HG03520 (cell line): Measurements from ENCODE around the gene ELL3.
"Not testable (repeated sequence)": the region's sequence is repeated elsewhere in the genome, so short reads cannot be mapped to it uniquely, and the experiment has no call there.

ENCODE experiments used
- ATAC-seq: cut with Tn5 transposase; IDR thresholded peaks from one replicate; pipeline ENCODE4 v1.9.1; 2021; ENCODE audit warnings: mild to moderate bottlenecking, moderate library complexity; ENCODE audit not compliant: unreplicated experiment

Gene ELL3

DNA sequence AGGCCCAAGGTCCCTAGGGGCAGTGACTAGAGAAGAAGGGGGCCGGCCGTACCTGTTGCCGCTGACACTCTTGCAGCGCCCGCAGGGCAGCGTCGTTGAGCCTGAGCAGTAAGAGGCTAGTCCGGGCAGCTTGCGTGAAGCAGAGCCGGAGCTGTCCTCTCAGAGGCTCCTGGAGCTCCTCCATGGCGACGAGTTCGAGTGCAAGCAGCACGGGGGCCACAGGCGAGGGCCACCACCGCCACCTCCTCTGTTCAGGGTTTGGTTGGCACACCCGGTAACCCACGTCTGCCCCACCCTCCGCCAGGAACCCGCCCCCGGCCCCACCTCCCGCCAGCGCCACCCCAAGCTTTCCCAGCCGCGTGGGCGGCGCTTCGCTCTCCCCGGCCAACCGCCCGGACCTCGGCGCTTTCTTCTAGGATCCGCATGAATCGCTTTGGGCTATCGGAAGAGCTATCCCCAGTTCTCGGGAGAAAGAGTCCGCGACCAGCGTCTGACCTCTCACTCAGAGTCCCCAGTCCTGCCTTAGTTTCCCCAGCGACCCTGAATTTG lies at the start of gene ELL3:
Gene ELL3 (minus strand): TSS at position 249 of the 549 bp plus-strand sequence. CDS start 65 bp downstream, at position 184.
- ATAC-seq: peak; percentile 27

- ATAC-seq: no peak
Observed at GRCh38 chr15:43826029-43826507, 49.3 kb upstream of the ELL3 start.

- not testable (repeated sequence) for ATAC-seq
Observed at GRCh38 chr15:43825305-43825704, 48.5 kb upstream of the ELL3 start.

DNA sequence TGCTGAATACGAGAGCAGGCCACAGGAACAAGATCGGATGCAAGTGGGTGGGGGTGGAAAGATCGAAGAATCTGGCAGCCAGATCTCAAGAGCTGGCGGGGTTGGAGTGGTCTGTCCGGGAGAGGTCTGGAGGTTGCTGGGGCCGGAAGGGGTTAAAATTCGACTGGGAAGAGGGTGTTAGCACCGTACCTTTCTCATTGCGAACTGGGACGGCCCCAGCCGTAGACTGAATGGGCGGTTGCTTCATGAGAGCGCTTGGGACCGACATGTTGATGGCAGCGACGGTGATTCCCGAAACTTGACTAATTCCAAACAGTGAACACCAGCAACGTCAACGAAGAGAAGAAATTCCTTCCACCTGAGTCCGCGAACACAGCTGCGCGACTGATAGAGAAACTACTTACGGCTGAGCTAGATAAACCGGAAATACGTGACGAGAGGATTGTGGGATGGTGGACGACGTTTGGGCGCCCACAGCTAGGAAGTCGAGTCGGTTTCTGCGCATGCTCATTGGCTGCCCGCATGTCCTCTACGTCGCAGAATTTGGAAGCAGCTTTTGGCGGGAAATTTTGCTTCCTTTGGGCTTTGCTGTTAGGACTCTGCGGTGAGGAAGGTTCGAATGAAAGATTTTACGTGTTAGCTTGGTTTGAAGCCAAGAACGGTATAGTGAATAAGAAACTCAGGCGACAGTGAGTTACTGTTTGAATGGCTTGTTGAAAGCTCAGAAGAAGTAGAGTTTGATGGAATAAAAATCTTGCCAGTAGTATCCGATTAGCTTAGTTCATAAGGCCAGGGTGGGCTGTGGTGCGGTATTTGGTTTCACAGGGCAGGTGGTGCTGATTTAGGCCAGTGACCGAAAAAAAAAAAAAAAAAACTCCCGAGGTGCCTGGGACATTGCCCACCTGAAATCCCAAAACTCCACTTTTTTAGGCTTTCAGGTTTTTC lies 47.8 kb upstream of the ELL3 start, which contains the start of gene MFAP1:
Gene MFAP1 (minus strand): TSS at position 389 of the 945 bp plus-strand sequence. CDS start 121 bp downstream, at position 268.
- ATAC-seq: peak; percentile 64

GRCh38 chr15:43821505-43821904 lies 44.7 kb upstream of the ELL3 start:
- no peak for ATAC-seq

GRCh38 chr15:43815064-43815463 lies 38.3 kb upstream of the ELL3 start:
- ATAC-seq: not testable (repeated sequence)

DNA sequence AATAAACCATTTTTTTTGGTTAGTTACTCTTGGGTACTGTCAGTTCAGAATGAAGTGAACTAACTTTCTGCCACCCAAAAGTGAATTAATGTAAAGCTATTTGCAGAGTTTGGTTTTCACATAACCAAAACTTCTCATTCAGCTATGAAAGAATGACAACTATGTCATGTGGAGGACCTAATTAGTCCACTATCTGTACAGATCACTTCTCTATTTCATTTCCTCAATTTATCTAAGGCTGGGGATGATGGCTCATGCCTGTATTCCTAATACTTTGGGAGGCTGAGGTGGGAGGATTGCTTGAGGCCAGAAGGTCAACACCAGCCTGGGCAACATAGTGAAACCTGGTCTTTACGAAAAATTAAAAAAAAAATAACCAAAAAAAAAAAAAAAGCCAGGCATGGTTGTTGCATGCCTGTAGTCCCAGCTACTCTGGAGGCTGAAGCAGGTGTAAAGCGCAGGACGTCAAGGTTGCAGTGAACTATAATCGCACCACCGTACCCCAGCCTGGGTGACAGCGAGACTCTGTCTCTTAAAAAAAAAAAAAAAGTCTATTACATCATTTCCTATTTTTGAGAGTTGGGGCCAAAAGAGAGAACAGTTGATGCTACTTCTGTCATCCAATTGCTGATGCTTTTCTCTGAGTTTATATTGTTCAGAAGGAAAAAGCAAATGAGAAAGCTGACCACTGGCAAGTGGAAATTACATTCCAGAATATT lies 32.4 kb upstream of the ELL3 start:
- ATAC-seq: peak; percentile 60

DNA sequence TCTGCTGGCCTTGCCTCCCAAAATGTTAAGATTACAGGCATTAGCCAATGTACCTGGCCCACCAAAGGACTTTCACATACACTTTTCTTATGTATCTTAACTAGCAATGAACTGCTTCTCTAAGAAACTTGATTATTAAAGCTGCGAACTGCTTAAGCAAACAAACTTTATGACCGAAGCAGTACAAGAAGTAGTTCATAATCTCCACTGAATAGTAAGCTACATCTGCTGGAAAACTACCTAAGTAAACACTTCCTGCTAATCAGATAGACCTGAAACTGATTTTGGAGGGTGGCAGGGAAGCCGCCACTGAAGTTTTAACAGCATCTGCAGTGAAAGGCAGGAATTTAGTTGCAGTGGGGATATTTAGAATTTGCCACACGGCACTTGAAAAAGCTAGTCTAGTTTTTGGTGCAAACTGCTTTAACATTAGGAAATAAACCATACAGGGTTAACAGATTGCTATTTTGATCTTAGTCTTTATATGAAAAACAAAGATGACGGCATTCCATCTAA lies 31.7 kb upstream of the ELL3 start:
- ATAC-seq: no peak

- not testable (repeated sequence) for ATAC-seq
Observed at GRCh38 chr15:43802676-43803075, 25.9 kb upstream of the ELL3 start.

DNA sequence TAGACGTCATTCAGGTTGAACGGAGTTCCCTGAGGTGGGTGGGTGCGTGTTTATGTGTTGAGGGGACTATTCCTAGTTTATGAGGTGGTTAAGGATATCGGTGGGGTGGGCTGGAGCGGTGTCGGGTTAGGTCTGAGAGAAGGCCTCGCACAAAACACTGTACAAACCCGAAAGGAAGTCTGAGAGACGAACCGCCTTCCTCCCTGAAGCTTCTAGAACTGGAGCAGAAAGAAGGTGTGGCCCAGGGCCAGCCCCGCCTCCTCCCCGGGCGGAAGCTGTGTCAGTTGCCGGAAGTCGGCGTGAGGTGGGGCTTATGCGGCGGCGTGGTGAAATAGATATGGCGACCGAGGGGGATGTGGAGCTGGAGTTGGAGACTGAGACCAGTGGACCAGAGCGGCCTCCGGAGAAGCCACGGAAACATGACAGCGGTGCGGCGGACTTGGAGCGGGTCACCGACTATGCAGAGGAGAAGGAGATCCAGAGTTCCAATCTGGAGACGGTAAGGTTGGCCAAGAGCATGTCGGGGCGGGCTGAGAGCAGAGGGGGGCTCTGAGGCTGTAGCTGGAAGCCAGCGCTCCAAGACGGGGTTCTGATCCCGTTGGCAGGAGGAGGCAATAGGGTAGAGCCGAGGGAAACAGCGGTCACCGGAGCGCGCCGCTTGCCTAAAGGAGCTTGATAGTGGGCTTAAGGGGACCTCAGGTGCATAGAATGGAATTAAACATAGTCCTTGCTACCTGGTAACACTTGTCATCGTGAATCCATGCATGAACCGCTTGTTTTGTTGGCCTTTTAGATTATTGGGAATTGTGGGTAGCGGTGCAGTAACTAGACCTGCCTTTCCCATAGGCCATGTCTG lies 23.7 kb upstream of the ELL3 start, which contains the start of gene HYPK:
Gene HYPK (plus strand): TSS at position 314 of the 856 bp plus-strand sequence. CDS start 24 bp downstream, at position 338.
- ATAC-seq: no peak

DNA sequence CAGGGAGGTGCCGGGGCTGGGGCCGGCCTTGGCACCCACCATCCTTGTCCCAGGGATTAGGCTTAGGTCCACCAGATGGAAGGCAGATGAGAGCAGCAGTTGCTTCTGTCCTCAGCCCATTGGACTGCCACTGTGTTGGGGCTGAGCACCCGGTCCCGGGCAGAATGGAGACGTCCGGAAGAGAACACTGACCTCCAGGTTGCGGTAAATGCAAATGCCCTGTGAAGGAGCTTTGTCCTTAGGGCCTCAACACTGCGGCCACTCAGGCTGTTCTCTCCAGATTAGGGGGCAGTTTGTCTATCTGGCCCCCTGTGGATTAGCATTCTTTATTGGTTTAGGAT lies 23.1 kb upstream of the ELL3 start, which contains the start of gene SERINC4:
Gene SERINC4 (minus strand): TSS at position 276 of the 341 bp plus-strand sequence. CDS start 234 bp downstream, at position 42.
- ATAC-seq: no peak

DNA sequence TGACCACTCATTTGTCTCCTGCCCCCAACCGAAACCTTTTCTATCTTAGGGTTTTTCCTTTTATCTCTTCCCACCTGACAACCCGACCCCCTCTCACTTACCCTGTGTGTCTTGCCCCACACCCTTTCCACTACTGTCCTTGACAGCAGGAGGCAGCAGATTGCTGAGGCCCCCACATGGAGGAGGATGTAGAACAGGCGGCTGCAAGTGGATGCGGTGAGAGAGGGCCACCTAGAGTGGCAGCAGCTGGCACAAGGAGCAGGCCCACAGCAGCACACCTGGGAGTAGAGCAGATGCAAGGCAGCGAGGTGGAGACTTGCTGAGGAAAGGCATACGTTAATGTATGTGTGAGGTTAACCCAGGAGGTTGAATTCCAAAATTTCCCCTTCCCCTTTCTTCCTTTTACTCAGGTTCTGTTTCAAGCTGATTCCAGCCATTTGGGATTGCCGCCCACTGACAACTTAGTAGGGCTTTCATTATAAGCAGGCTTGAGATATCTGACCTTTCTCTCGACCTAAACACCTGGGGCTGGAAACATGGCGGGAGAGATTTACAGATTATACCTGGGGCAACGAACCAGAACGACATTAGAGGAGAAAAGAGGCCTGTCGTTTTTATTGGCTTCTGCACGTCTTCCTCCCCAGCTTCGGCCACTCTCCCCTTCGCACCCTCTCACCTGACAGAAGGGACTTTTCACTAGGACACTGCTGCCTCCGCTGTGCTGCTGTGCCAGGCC lies 22.6 kb upstream of the ELL3 start:
- no peak for ATAC-seq

DNA sequence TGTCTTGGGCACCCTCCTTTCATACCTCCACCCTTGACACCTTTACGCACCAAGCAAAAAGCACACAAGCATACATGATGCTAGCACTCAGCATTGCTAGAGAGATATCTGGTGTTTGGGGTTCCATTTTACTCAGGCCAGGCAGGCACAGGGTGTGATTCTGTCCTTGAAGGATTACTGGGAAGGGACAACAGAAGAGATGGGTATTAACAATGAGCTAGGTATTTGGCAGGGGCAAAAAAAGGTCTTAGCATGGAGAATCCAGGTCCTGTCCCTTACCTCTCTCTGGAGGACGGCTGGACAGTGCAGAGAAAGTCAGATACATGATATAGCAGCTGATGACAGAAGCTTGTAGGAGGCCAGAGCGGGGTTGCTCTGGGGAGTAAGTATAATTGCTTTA lies 19.8 kb upstream of the ELL3 start:
- no peak for ATAC-seq

GRCh38 chr15:43795997-43796396 lies 19.2 kb upstream of the ELL3 start:
- no peak for ATAC-seq

GRCh38 chr15:43795197-43795596 lies 18.4 kb upstream of the ELL3 start:
- ATAC-seq: no peak

DNA sequence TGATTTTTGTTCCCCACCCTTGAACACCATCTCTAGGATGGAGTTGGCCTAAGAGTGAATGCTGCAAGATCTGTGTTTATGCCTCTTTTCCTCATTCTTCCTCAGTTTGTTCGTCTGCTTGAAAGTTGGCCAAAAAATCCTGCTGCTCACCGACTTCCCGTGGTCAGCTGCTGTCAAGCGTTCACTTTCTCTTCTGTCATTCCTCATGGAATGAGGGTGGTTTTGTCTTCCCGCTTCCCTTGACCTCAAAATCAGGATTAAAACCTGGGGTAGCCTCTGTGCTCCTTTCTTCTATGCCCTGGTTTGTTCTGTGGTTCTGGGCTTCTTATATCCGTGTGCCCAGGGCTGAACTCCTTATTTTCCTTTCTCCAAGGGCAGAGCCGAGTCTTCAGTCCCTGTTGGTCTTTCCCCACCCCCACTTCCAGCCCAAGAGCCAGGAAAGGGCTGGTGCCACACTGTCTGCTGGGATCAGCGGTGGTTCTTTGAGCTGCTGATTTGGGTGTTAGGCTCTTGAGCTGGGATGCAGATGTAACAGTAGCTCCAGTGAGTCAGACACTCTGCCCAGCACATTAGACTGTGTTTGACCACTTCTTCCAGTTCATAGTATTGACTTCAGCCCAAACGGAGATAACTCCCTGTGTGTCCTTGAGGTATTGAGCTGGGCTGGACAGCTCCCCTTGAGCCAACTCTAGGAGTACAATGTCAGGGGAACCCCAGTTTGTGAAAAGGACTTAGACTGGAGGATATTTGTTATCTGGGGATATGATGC lies 17.7 kb upstream of the ELL3 start:
- no peak for ATAC-seq

DNA sequence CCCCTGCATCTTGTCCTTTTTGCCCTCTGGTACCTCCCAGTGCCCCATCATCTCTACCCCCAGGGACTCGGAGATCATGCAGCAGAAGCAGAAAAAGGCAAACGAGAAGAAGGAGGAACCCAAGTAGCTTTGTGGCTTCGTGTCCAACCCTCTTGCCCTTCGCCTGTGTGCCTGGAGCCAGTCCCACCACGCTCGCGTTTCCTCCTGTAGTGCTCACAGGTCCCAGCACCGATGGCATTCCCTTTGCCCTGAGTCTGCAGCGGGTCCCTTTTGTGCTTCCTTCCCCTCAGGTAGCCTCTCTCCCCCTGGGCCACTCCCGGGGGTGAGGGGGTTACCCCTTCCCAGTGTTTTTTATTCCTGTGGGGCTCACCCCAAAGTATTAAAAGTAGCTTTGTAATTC lies 16.9 kb upstream of the ELL3 start:
- no peak for ATAC-seq

GRCh38 chr15:43792761-43793476 lies 16.2 kb upstream of the ELL3 start:
- ATAC-seq: no peak
